ENCODE measurements around the gene LMX1A.

DNA sequence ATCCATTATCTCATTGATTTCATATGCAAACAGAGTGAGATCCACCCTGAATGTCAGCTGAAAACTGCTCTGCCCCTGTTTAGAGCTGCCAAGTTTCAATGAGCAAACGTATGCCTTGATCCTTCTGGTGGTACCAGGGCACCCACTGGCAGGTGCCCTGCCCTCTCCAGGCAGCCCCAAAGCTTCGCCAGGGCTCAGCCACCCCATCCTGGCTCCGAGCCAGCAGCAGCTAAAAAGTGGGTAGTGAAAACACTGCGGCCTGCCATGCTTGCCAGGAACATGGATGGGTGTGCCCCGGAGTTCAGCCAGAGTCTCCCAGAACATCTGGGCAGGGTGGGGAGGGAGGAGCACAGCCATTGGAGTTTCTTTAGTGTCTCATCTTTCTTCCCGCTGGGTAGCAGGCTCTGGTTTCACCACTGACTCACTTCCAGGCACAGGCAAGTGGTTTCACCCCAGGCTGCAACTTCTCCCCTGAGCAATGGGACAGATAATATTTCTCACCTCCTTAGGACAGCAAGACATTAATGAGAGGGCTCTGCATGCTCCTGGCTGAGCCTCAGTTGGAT lies 8.1 kb upstream of the LMX1A start:
- TF ChIP-seq, protein P1, sequence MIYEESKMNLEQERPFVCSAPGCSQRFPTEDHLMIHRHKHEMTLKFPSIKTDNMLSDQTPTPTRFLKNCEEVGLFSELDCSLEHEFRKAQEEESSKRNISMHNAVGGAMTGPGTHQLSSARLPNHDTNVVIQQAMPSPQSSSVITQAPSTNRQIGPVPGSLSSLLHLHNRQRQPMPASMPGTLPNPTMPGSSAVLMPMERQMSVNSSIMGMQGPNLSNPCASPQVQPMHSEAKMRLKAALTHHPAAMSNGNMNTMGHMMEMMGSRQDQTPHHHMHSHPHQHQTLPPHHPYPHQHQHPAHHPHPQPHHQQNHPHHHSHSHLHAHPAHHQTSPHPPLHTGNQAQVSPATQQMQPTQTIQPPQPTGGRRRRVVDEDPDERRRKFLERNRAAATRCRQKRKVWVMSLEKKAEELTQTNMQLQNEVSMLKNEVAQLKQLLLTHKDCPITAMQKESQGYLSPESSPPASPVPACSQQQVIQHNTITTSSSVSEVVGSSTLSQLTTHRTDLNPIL (CRISPR knock-in tag; IDR thresholded peaks at IDR 0.05; ENCODE audit: low read depth), result no peak
- TF ChIP-seq BACH2 (CRISPR knock-in tag; IDR thresholded peaks at IDR 0.05; ENCODE audit: borderline replicate concordance) (no peak), TCF4 (CRISPR knock-in tag; IDR thresholded peaks at IDR 0.05; ENCODE audit: borderline replicate concordance) (no peak), CSDC2 (CRISPR knock-in tag; IDR thresholded peaks at IDR 0.05) (no peak)
- TF ChIP-seq, protein P2, sequence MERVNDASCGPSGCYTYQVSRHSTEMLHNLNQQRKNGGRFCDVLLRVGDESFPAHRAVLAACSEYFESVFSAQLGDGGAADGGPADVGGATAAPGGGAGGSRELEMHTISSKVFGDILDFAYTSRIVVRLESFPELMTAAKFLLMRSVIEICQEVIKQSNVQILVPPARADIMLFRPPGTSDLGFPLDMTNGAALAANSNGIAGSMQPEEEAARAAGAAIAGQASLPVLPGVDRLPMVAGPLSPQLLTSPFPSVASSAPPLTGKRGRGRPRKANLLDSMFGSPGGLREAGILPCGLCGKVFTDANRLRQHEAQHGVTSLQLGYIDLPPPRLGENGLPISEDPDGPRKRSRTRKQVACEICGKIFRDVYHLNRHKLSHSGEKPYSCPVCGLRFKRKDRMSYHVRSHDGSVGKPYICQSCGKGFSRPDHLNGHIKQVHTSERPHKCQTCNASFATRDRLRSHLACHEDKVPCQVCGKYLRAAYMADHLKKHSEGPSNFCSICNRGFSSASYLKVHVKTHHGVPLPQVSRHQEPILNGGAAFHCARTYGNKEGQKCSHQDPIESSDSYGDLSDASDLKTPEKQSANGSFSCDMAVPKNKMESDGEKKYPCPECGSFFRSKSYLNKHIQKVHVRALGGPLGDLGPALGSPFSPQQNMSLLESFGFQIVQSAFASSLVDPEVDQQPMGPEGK (CRISPR knock-in tag; IDR thresholded peaks at IDR 0.05; ENCODE audit: borderline replicate concordance), result no peak
